Breast epithelium (tissue), 4 donors: Measurements from ENCODE around the gene TLK1. TPM values are rescaled to one million over a fixed set of nuclear protein-coding genes. Genes with fewer than 3 reads are reported as not detected.
"Not testable (repeated sequence)": the region's sequence is repeated elsewhere in the genome, so short reads cannot be mapped to it uniquely, and the experiment has no call there.

Source experiments
- DNase-seq, 2 donors: peaks; one replicate each; pipeline ENCODE4 v3.0.0-alpha.2; 2019; ENCODE audit warnings: low spot score in 2 of 2
- H3K27ac ChIP-seq, 2 donors: fragments of 200-600 bp; sonication (generic) in 1 of 2; one replicate each; pipeline ENCODE4 v1.5.1; 2016 to 2019; ENCODE audit warnings: mild to moderate bottlenecking in 1 of 2
- H3K27me3 ChIP-seq, 2 donors: fragments of 200-600 bp; sonication (generic) in 1 of 2; one replicate each; pipeline versions ENCODE4 v1.5.1 to v1.6.0; 2017 to 2019; ENCODE audit warnings: control low read depth in 1 of 2, mild to moderate bottlenecking in 1 of 2
- H3K36me3 ChIP-seq: fragments of 200-600 bp; one replicate; pipeline ENCODE4 v1.5.1; 2019
- H3K4me1 ChIP-seq, 2 donors: fragments of 200-600 bp; sonication (generic); one replicate each; pipeline ENCODE4 v1.5.1; 2016 to 2019; ENCODE audit warnings: control low read depth in 1 of 2
- H3K4me3 ChIP-seq, 3 donors: fragments of 200-600 bp; sonication (generic); 1 replicate in 2 of 3; 2 replicates in 1 of 3; pipeline ENCODE4 v1.5.1; 2016 to 2019; ENCODE audit warnings: mild to moderate bottlenecking in 3 of 3, moderate library complexity in 2 of 3
- H3K9me3 ChIP-seq, 2 donors: fragments of 200-600 bp; sonication (generic) in 1 of 2; one replicate each; pipeline ENCODE4 v1.5.1; 2016 to 2019; ENCODE audit warnings: control low read depth in 1 of 2
- CTCF ChIP-seq, 3 donors: fragments of 450-650 bp; IDR thresholded peaks; one replicate each; pipeline ENCODE4 v1.5.1; 2016 to 2017; ENCODE audit warnings: antibody characterized with exemption in 3 of 3, mild to moderate bottlenecking in 3 of 3, moderate library complexity in 3 of 3
- POLR2A ChIP-seq: fragments of 450-650 bp; IDR thresholded peaks from one replicate; pipeline ENCODE4 v1.6.1; 2016; ENCODE audit warnings: antibody characterized with exemption, mild to moderate bottlenecking, moderate library complexity
- POLR2AphosphoS5 ChIP-seq, 3 donors: sonication (generic); formaldehyde crosslinking; IDR thresholded peaks; one replicate each; pipeline ENCODE4 v1.6.1; 2017; ENCODE audit warnings: antibody characterized with exemption in 3 of 3
- intact Hi-C: fragments of 100-400 bp; cut with DNase I; formaldehyde crosslinking; loops from one replicate; pipeline ENCODE4 v1.15.1; 2023; ENCODE audit warnings: low total_unique reads
- total RNA-seq, 3 donors: library from RNA; depleted of rRNA; stranded (reverse); fragments of >200 nt; gene quantifications; one replicate each; pipeline ENCODE4 v1.1.0, GENCODE V29; 2016

The TLK1 gene
- total RNA-seq, 3 donors from 2014 or later: 34.1 to 45.7 (median 40.6) TPM

- Histone ChIP-seq H3K27ac (no peak overlapping the region), H3K27me3 (no peaks in the 10 kb centered on the region), H3K4me3 (peak overlapping the region in 2 of 3 donors; percentile 1 to 18), H3K36me3 (no peaks in the 10 kb centered on the region), H3K9me3 (no peaks in the 10 kb centered on the region), H3K4me1 (no peaks in the 10 kb centered on the region)
- DNase-seq: no peak
- intact Hi-C loops: no loop called here
- no peak for TF ChIP-seq POLR2A
- no peak for TF ChIP-seq POLR2AphosphoS5 (IDR thresholded peaks at IDR 0.05)
- TF ChIP-seq CTCF (IDR thresholded peaks at IDR 0.05): peak in 1 of 3 donors; percentile 41
Observed at GRCh38 chr2:171086352-171087290, 74.1 kb downstream of the TLK1 start.

GRCh38 chr2:171084128-171084527 is 76.6 kb downstream of the TLK1 start:
- intact Hi-C loops: no loop called here
- H3K9me3 ChIP-seq: no peaks in the 10 kb centered on the region

GRCh38 chr2:171083451-171083850 is 77.2 kb downstream of the TLK1 start:
- intact Hi-C loops: no loop called here
- no peaks in the 10 kb centered on the region for H3K9me3 ChIP-seq
- H3K27ac ChIP-seq: no peak overlapping the region
- no peak overlapping the region for H3K4me3 ChIP-seq
- DNase-seq: no peak
- no peaks in the 10 kb centered on the region for H3K4me1 ChIP-seq
- TF ChIP-seq POLR2A: no peak
- no peak for TF ChIP-seq POLR2AphosphoS5 (IDR thresholded peaks at IDR 0.05)
- TF ChIP-seq CTCF (IDR thresholded peaks at IDR 0.05): no peak
- H3K27me3 ChIP-seq: no peaks in the 10 kb centered on the region
- no peaks in the 10 kb centered on the region for H3K36me3 ChIP-seq

More at GRCh38 chr2:171084128-171084527, 76.6 kb downstream of the TLK1 start:
- H3K4me3 ChIP-seq: no peak overlapping the region
- H3K27ac ChIP-seq: no peak overlapping the region
- no peak for DNase-seq
- H3K36me3 ChIP-seq: no peaks in the 10 kb centered on the region
- H3K27me3 ChIP-seq: no peaks in the 10 kb centered on the region
- no peaks in the 10 kb centered on the region for H3K4me1 ChIP-seq
- TF ChIP-seq POLR2AphosphoS5 (IDR thresholded peaks at IDR 0.05): no peak
- no peak for TF ChIP-seq POLR2A
- no peak for TF ChIP-seq CTCF (IDR thresholded peaks at IDR 0.05)

- no peak overlapping the region for H3K27ac ChIP-seq
- H3K4me3 ChIP-seq: no peak overlapping the region
- no peak for DNase-seq
- no peaks in the 10 kb centered on the region for H3K36me3 ChIP-seq
- no peaks in the 10 kb centered on the region for H3K4me1 ChIP-seq
- intact Hi-C loops: no loop called here
- no peaks in the 10 kb centered on the region for H3K9me3 ChIP-seq
- TF ChIP-seq CTCF (IDR thresholded peaks at IDR 0.05) (no peak), POLR2AphosphoS5 (IDR thresholded peaks at IDR 0.05) (no peak), POLR2A (no peak)
- H3K27me3 ChIP-seq: no peaks in the 10 kb centered on the region
Observed at GRCh38 chr2:171081649-171082111, 79.0 kb downstream of the TLK1 start.

GRCh38 chr2:171080607-171081006 is 80.1 kb downstream of the TLK1 start:
- Histone ChIP-seq H3K27me3 (no peaks in the 10 kb centered on the region), H3K9me3 (no peaks in the 10 kb centered on the region), H3K4me1 (no peaks in the 10 kb centered on the region), H3K4me3 (no peak overlapping the region), H3K36me3 (no peaks in the 10 kb centered on the region), H3K27ac (no peak overlapping the region)
- intact Hi-C loops: no loop called here
- DNase-seq: no peak
- TF ChIP-seq POLR2A (no peak), POLR2AphosphoS5 (IDR thresholded peaks at IDR 0.05) (no peak), CTCF (IDR thresholded peaks at IDR 0.05) (no peak)

GRCh38 chr2:171076422-171076821 is 84.3 kb downstream of the TLK1 start:
- intact Hi-C loops, H3K27ac ChIP-seq, DNase-seq, H3K4me1 ChIP-seq, H3K27me3 ChIP-seq, H3K36me3 ChIP-seq, H3K4me3 ChIP-seq, H3K9me3 ChIP-seq: not testable (repeated sequence)
